ENCODE data around the gene ARHGEF37.

Gene ARHGEF37

DNA sequence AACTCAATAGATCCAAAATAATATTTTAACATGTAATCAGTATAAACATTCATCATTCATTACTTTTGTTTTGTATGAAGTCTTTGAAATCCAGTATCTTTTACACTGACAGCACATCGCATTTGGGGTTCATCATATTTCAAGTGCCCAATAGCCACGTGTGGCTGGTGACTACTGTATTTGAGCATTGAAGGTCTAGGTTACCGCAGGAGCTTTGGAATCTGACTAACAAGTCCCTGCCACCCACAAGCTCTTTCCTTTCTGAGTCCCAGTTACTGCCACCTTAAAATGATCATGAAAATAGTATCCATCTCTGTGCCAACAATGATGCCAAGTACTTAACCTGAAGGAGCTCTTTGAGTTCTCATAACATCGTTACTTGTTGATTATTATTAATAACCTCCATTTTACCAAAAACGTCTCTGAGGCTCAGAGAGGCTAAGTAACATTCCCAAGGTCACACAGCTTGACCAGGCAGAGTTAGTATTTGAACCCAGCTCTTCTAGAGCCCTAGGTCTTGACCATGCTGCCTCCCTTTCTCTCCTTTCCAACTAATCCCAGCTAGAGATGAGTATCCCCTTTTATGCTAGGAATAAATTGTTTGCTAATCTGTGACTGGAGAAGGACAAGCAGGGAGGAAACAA, 24.2 kb downstream of the ARHGEF37 start:
- DNase-seq = no peak

DNA sequence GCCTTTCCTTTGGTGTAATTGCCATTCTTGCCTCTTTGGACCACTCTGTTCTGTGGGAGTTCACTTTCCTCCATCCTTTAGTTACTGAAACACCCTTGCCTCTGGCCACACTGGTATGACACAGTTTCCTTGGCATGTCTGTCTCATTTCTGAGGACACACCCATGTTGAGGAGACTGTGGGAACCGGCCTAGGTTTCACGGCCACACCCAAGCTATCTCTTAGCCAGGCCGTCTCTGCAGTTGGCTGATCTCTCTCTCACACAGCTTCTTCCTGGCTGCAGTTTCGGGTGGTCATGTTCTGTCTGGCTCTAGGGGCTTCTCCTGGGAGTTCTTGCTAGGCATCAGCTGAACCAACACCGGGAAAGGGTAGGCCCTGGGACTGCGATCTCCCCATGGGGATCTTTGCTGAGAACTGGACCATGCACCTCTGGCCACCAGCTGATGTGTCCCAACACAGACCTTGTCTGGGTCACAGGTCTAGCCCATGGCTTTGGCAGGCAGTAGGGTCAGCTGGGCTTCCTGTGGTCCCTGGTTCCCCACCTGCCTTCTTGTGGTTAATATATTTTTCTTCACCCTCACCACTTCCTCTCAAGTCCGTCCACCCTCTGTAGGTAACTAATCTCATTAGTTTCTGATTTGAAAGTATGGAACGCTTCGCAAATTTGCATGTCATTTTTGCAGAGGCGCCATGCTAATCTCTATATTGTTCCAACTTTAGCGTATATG, 24.9 kb downstream of the ARHGEF37 start:
- no peak for DNase-seq

DNA sequence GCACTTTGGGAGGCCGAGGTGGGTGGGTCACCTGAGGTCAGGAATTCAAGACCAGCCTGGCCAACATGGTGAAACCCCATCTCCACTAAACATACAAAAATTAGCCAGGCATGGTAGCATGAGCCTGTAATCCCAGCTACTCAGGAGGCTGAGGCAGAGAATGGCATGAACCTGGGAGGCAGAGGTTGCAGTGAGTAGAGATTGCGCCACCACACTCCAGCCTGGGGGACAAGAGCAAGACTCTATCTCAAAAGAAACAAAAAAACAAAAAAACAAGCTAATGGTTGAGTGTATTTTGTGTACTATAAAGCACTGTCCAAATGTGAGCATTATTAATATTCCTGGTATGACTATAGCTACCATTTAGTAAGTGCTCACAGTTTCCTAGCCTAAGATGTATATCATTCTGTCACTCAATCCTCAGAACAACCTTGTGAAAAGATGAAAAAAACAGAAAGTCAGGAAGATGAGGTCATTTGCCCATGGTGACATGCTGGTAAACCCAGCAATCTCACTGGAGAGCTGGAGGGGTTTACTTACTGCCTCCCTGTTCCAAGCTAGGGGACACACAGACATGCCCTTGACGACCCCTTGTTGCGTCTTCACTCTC, 27.7 kb downstream of the ARHGEF37 start:
- no peak for DNase-seq

GRCh38 chr5:149609640-149610219, 28.4 kb downstream of the ARHGEF37 start:
- no peak for DNase-seq

GRCh38 chr5:149610589-149611255, 29.4 kb downstream of the ARHGEF37 start:
- DNase-seq = no peak

- DNase-seq = no peak
Measured at GRCh38 chr5:149611326-149611725, 30.0 kb downstream of the ARHGEF37 start.

- no peak for DNase-seq
Measured at GRCh38 chr5:149614034-149614907, 33.0 kb downstream of the ARHGEF37 start.

- no peak for DNase-seq
Measured at GRCh38 chr5:149615976-149616375, 34.7 kb downstream of the ARHGEF37 start.

DNA sequence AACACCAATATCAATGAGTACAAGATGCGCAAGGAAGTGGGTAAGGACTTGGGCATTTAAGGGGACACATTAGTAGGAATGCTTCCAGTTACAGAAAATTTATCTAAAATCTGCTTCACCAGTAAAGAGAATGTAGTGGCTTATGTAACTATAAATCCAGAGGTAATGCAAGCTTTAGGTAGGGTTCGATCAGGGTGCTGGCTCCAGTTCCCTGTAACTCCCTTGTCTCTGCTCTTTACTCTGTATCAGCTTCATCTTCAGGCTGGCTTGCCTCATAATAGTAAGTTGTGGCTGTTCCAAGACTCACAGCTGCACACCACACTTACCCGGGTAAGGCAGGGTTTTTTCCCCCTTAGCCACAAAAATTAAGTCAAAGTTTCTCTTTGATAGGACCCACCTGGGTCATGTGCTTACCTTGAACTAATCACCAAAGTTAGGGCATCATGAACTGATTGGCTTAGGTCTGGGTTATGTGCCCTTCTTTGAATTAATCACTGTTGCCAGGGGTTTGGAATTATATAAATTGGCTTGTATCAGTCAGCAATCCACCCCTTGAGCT, 35.5 kb downstream of the ARHGEF37 start:
- DNase-seq = no peak

DNA sequence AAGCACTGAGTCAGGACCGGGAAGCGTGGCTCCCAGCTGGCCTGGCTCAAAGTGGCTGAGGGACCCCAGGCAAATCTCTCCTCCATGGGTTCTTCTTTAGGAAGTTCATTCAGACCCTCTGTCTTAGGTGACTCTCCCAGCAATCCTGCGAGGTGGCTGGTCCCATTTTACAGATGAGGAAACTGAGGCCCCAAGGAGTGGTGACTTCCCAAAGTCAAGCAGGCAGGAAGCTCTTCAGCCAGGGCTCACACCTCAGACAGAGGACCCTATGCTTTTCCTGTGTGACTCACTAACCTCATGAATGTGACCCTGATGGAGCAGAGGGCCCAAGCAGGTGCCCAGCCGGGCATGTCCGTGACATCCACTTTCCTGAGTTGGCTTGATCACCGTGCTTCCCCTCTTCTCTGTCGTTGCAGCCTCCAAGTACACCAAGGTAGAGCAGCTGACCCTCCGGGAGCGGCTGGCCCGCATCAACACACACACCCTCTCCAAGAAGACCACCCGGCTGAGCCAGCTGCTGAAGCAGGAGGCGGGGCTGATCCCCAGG, 36.5 kb downstream of the ARHGEF37 start:
- DNase-seq = no peak

GRCh38 chr5:149618581-149619248, 37.4 kb downstream of the ARHGEF37 start:
- no peak for DNase-seq

DNA sequence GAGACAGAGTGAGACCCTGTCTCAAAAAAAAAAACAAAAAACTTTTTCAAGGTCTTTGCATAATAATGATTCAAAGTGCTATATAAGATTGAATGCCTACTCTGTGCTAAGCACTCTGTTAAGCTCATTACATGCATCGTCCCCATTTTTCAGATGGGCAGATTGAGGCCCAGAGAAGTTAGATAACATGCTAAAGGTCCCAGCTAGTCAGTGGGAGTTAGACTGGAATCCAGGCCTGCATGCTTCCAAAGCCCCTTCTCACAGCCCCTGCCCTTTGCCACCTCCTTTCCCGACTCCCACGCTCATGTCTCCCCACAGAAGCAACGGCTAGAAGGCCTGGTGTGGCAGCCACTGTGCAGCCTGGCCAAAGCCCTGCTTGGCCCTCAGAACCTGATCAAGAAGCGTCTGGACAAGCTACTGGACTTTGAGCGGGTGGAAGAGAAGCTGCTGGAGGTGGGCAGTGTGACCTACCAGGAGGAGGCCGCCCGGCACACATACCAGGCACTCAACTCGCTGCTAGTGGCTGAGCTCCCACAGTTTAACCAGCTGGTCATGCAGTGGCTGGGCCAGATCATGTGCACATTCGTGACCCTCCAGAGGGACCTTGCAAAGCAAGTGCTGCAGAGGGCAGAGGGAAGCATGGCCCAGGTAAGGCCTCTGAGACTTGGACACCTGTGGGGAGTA, 40.3 kb downstream of the ARHGEF37 start:
- no peak for DNase-seq

DNA sequence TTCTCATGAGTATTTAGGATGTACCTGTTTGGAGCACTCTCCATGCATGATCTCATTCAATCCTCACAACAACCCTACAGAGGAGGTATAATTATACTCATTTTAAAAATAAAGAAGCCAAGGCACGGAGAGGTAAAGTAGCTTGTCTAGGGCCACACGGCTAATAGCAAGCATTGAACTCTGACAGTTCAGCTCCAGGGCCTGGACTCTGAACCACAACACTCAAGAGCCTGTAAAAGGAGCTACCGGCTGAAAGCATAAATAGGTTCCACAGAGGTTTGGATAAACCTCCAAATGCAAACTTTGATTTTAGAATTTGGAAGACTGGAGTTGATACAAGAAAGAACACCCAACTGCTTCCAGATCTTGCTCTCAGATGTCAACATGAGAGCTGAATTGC, 41.2 kb downstream of the ARHGEF37 start:
- no peak for DNase-seq

GRCh38 chr5:149623473-149623872, 42.2 kb downstream of the ARHGEF37 start:
- no peak for DNase-seq

DNA sequence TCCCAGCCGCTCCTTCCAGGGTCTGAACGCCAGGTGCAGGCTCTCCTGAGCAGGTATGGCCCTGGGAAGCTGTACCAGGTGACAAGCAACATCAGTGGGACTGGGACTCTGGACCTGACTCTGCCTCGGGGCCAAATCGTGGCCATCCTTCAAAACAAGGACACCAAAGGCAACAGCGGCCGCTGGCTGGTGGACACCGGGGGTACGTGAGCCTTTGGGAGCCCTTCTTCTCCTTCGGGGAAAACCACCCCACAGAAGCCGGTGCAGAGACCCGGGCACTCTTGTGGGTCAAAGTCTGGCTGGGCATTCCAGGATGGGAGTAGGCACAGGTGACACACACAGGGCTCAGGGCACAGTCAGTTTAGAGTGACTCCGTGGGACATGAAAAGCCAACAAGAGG, 45.8 kb downstream of the ARHGEF37 start:
- no peak for DNase-seq

- DNase-seq = no peak
Measured at GRCh38 chr5:149628221-149628620, 46.9 kb downstream of the ARHGEF37 start.

DNA sequence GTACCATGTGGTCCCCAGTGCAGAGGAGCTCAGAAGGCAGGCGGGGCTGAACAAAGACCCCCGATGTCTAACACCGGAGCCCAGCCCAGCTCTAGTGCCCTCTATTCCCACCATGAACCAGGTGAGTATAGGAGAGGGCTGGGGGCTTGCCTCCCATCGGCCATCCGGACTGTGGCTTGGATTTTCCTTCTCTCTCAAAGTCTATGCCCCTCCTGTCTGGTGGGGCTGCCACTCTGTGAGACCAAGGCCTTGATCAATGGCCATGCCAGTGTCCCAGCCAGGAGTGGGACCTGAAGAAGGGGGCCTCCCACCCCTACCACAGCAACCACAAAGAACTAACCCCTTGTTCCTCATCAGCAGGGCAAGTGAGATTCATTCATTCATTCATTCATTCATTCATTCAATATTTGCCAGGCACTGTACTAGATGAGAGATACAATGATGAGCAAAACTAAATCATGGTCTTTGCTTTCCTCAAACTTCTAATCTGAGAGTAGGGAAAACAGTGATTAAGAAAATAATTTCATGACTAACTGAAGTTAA, 47.6 kb downstream of the ARHGEF37 start:
- no peak for DNase-seq

DNA sequence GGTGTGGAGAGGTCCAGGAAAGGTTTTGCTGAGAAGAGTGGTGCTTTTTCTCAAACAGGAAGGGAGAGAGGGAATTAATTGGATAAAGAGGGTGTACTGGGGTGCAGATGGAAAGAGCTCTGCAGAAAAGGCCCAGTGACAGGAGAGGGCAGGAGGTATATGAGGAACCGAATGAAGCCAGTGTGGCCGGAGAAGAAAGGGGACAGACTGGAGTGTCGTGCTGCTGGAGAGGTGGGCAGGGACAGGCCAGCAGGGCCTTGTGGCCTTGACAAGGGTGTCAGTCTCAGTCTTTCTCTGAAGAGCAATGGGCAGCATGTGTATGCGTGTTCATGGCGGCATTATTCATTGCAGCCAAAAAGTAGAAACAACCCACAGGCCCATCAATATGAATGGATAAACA, 48.1 kb downstream of the ARHGEF37 start:
- no peak for DNase-seq

DNA sequence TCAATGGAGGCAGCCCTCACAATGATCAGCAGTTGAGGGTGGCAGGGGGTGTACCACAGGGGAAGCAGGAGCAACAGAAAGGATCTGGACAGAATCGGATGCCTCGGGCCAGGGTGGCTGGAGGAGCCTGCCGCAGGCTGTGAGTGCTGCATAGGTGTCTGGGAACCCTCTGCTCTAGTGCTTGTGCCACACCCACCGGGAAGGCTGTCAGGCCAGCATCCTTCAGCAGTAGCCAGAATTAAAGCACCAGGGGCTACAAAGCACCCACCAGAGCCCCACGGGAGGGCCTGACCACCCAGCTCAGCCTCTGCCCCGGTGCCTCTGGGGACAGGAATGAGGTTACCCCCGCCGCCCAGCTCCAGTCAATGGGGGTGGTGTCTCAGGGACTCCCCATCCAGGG, 49.0 kb downstream of the ARHGEF37 start:
- no peak for DNase-seq

DNA sequence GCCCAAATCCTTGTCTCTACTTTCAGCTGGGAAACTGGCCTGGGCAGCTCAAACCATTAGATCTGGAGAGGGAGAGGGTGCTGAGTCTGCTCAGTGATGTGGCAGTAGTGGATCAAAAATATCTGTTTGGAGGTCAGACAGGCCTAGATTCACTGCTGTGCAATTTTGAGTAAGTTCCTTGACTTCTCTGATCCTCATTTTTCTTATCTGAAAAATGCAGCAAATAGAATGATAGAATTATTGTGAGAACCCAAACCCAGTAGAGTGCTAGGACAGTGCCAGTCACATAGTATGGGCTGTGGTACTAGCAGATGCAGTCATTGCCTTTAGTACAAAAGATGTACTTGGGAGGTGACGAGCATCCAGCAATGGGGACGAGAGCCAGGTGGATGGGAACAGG, 50.2 kb downstream of the ARHGEF37 start:
- DNase-seq = no peak
